OCI-LY1 (cell line): ENCODE results near the gene NDUFS1.

Source experiments
- H2AFZ ChIP-seq: fragments of 200-600 bp; sonication (generic), shearing (Covaris generic); 2 replicates; pipeline ENCODE4 v1.6.0; 2014; ENCODE audit warnings: antibody characterized with exemption, mild to moderate bottlenecking, low read length
- H3F3A ChIP-seq: fragments of 200-600 bp; sonication (generic), shearing (Covaris generic); 2 replicates; pipeline ENCODE4 v1.6.0; 2014; ENCODE audit warnings: mild to moderate bottlenecking, antibody characterized with exemption, low read length, moderate library complexity; ENCODE audit not compliant: insufficient read depth
- H3K27ac ChIP-seq: fragments of 200-600 bp; sonication (generic); 2 replicates; pipeline ENCODE4 v1.5.1; 2014; ENCODE audit warnings: low read length, mixed run types, mild to moderate bottlenecking, low read depth; ENCODE audit not compliant: poor library complexity, severe bottlenecking
- H3K27me3 ChIP-seq: fragments of 200-600 bp; sonication (generic); 2 replicates; pipeline ENCODE4 v1.6.0; 2014; ENCODE audit warnings: antibody characterized with exemption, mild to moderate bottlenecking, low read length, moderate library complexity; ENCODE audit not compliant: insufficient read depth
- H3K36me3 ChIP-seq: fragments of 200-600 bp; sonication (generic); 2 replicates; pipeline ENCODE4 v1.6.1; 2014; ENCODE audit warnings: mild to moderate bottlenecking, antibody characterized with exemption, low read length, moderate library complexity, mixed read lengths; ENCODE audit not compliant: insufficient read depth
- H3K4me1 ChIP-seq: fragments of 200-600 bp; sonication (generic); 2 replicates; pipeline ENCODE4 v1.5.1; 2014; ENCODE audit warnings: mild to moderate bottlenecking, low read length, moderate library complexity; ENCODE audit not compliant: insufficient read depth, severe bottlenecking
- H3K4me2 ChIP-seq: fragments of 200-600 bp; sonication (generic), shearing (Covaris generic); 2 replicates; pipeline ENCODE4 v1.6.1; 2014; ENCODE audit warnings: low read length
- H3K4me3 ChIP-seq: fragments of 200-600 bp; sonication (generic); 2 replicates; pipeline ENCODE4 v1.5.1; 2014; ENCODE audit warnings: low read length, low read depth, mild to moderate bottlenecking, mixed read lengths; ENCODE audit not compliant: poor library complexity, severe bottlenecking
- H3K79me2 ChIP-seq: fragments of 200-600 bp; shearing (Covaris generic); 2 replicates; pipeline ENCODE4 v1.6.1; 2016; ENCODE audit warnings: mixed run types, low read length, mixed read lengths; ENCODE audit not compliant: insufficient read depth
- H3K9ac ChIP-seq: fragments of 200-600 bp; sonication (generic), shearing (Covaris generic); 2 replicates; pipeline ENCODE4 v1.6.1; 2014; ENCODE audit warnings: mild to moderate bottlenecking, low read length, mixed read lengths
- H3K9me2 ChIP-seq: fragments of 200-600 bp; sonication (generic), shearing (Covaris generic); 2 replicates; pipeline ENCODE4 v1.6.1; 2014; ENCODE audit warnings: low read depth, mild to moderate bottlenecking, low read length, mixed read lengths
- H3K9me3 ChIP-seq: fragments of 200-600 bp; shearing (Covaris generic); 2 replicates; pipeline ENCODE4 v1.6.1; 2014; ENCODE audit warnings: low read length, mixed read lengths
- H4K20me1 ChIP-seq: fragments of 200-600 bp; sonication (generic), shearing (Covaris generic); 2 replicates; pipeline ENCODE4 v1.6.0; 2016; ENCODE audit warnings: mild to moderate bottlenecking, low read length; ENCODE audit not compliant: insufficient read depth
- CTCF ChIP-seq: fragments of 200-600 bp; sonication (generic), shearing (Covaris generic); IDR thresholded peaks from 2 replicates; pipeline ENCODE4 v1.5.1; 2017; ENCODE audit warnings: mild to moderate bottlenecking, antibody characterized with exemption, low read length, moderate library complexity, mixed read lengths
- EZH2 ChIP-seq: fragments of 200-600 bp; sonication (generic), shearing (Covaris generic); IDR thresholded peaks from 2 replicates; pipeline ENCODE4 v1.8.0; 2017; ENCODE audit warnings: borderline replicate concordance, mixed run types, mild to moderate bottlenecking, antibody characterized with exemption, low read length, moderate library complexity, mixed read lengths

Gene NDUFS1

GRCh38 chr2:206154197-206154596, 5.0 kb downstream of the NDUFS1 start:
- Histone ChIP-seq H3K4me3 (no peak overlapping the region), H3K9me2 (no peaks in the 10 kb centered on the region), H3K36me3 (peaks cover 55% of the 10 kb centered on the region), H2AFZ (no peak overlapping the region), H3K79me2 (peaks cover 52% of the 10 kb centered on the region), H3K9me3 (no peaks in the 10 kb centered on the region), H3K27ac (no peak overlapping the region), H3F3A (no peaks in the 10 kb centered on the region; the same call in 1 of the 2 replicates), H3K4me1 (peaks cover 20% of the 10 kb centered on the region), H3K27me3 (no peaks in the 10 kb centered on the region), H4K20me1 (no peaks in the 10 kb centered on the region), H3K4me2 (no peak overlapping the region), H3K9ac (no peak overlapping the region)
- TF ChIP-seq CTCF (peak; percentile 34; the same call in 1 of the 2 replicates), EZH2 (no peak)

GRCh38 chr2:206150631-206151030, 8.6 kb downstream of the NDUFS1 start:
- Histone ChIP-seq H3K4me2 (no peak overlapping the region), H3K9me2 (no peaks in the 10 kb centered on the region), H3K4me1 (peaks cover 6% of the 10 kb centered on the region), H2AFZ (no peak overlapping the region), H3F3A (no peaks in the 10 kb centered on the region; the same call in 1 of the 2 replicates), H3K36me3 (peaks cover 73% of the 10 kb centered on the region), H3K27ac (no peak overlapping the region), H3K9ac (no peak overlapping the region), H3K79me2 (peaks cover 22% of the 10 kb centered on the region), H4K20me1 (no peaks in the 10 kb centered on the region), H3K27me3 (no peaks in the 10 kb centered on the region), H3K4me3 (no peak overlapping the region), H3K9me3 (no peaks in the 10 kb centered on the region)
- TF ChIP-seq CTCF: no peak
- TF ChIP-seq EZH2: no peak

- no peak overlapping the region for H3K27ac ChIP-seq
- TF ChIP-seq CTCF (no peak), EZH2 (no peak)
- no peaks in the 10 kb centered on the region for H3K9me2 ChIP-seq
- peaks cover 6% of the 10 kb centered on the region for H3K4me1 ChIP-seq
- H3K4me3 ChIP-seq: no peak overlapping the region
- peaks cover 22% of the 10 kb centered on the region for H3K79me2 ChIP-seq
- H3K36me3 ChIP-seq: peaks cover 77% of the 10 kb centered on the region
- H4K20me1 ChIP-seq: no peaks in the 10 kb centered on the region
- H2AFZ ChIP-seq: no peak overlapping the region
- H3F3A ChIP-seq: no peaks in the 10 kb centered on the region; the same call in 1 of the 2 replicates
- H3K9me3 ChIP-seq: no peaks in the 10 kb centered on the region
- H3K9ac ChIP-seq: no peak overlapping the region
- no peak overlapping the region for H3K4me2 ChIP-seq
- no peaks in the 10 kb centered on the region for H3K27me3 ChIP-seq
Measured at GRCh38 chr2:206150168-206150567, 9.1 kb downstream of the NDUFS1 start.
